Thyroid gland (tissue), 4 donors: ENCODE data around the gene HDAC11. TPM values are rescaled to one million over a fixed set of nuclear protein-coding genes. Genes with fewer than 3 reads are reported as not detected.

Experiments
- DNase-seq, 2 donors: peaks; one replicate each; pipeline ENCODE4 v3.0.0-alpha.2; 2019
- H3K27ac ChIP-seq, 3 donors: fragments of 200-600 bp; sonication (generic); 1 replicate in 2 of 3; 2 replicates in 1 of 3; pipeline ENCODE4 v1.5.1; 2016 to 2019; ENCODE audit warnings: mild to moderate bottlenecking in 1 of 3, moderate library complexity in 1 of 3
- H3K27me3 ChIP-seq: fragments of 200-600 bp; sonication (generic); one replicate; pipeline ENCODE4 v1.5.1; 2019
- H3K36me3 ChIP-seq, 2 donors: fragments of 200-600 bp; sonication (generic); one replicate each; pipeline ENCODE4 v1.5.1; 2016 to 2019
- H3K4me1 ChIP-seq, 2 donors: fragments of 200-600 bp; sonication (generic); one replicate each; pipeline ENCODE4 v1.5.1; 2017 to 2019
- H3K4me3 ChIP-seq, 3 donors: fragments of 200-600 bp; sonication (generic); replicated peaks in 1 of 3; 1 replicate in 2 of 3; 2 replicates in 1 of 3; pipeline ENCODE4 v1.5.1; 2016; ENCODE audit warnings: mild to moderate bottlenecking in 1 of 3
- H3K9me3 ChIP-seq: fragments of 200-600 bp; sonication (generic); one replicate; pipeline ENCODE4 v1.5.1; 2017
- CTCF ChIP-seq, 6 experiments: fragments of 200-600 bp in 3 of 6; fragments of 450-650 bp in 3 of 6; sonication (generic) in 3 of 6; IDR thresholded peaks; one replicate each; pipeline ENCODE4 v1.5.1; 2016 to 2019; ENCODE audit warnings: antibody characterized with exemption in 6 of 6, mild to moderate bottlenecking in 2 of 6, inconsistent platforms in 1 of 6, moderate library complexity in 1 of 6
- POLR2A ChIP-seq, 2 donors: fragments of 450-650 bp; IDR thresholded peaks; one replicate each; pipeline ENCODE4 v1.6.1; 2017; ENCODE audit warnings: antibody characterized with exemption in 2 of 2, mild to moderate bottlenecking in 2 of 2, moderate library complexity in 1 of 2
- WGBS, 2 donors: methylation state at CpG; one replicate each; pipeline ENCODE4 v1.1.5; 2017; 5-methylcytosine and 5-hydroxymethylcytosine counted together
- intact Hi-C: fragments of 100-400 bp; cut with DNase I; formaldehyde crosslinking; loops from one replicate; pipeline ENCODE4 v1.15.1; 2023
- total RNA-seq, 4 donors: library from RNA; depleted of rRNA; stranded (reverse); fragments of >200 nt; gene quantifications; one replicate each; pipeline ENCODE4 v1.2.3, GENCODE V29; 2016

The HDAC11 gene
- total RNA-seq, 4 donors from 2014 or later: 18.8 to 47.5 (median 30.8) TPM

GRCh38 chr3:13459605-13460340, 20.3 kb upstream of the HDAC11 start:
- 83 to 85% methylated on average over 8 to 9 of the region's 9 CpGs for WGBS, 2 donors
- DNase-seq: no peak
- Histone ChIP-seq H3K4me3 (no peak overlapping the region), H3K9me3 (no peaks in the 10 kb centered on the region), H3K36me3 (no peaks in the 10 kb centered on the region), H3K4me1 (no peaks in the 10 kb centered on the region), H3K27me3 (no peaks in the 10 kb centered on the region), H3K27ac (no peak overlapping the region)
- TF ChIP-seq POLR2A (IDR thresholded peaks at IDR 0.05) (no peak), CTCF (IDR thresholded peaks at IDR 0.05) (no peak)
- intact Hi-C loops: no loop called here

- H3K4me3 ChIP-seq: no peak overlapping the region
- H3K4me1 ChIP-seq: no peaks in the 10 kb centered on the region
- DNase-seq: no peak
- WGBS, 2 donors: 98 to 99% methylated on average over 5 to 6 of the region's 7 CpGs
- intact Hi-C loops: no loop called here
- H3K27me3 ChIP-seq: no peaks in the 10 kb centered on the region
- H3K36me3 ChIP-seq: no peaks in the 10 kb centered on the region
- TF ChIP-seq CTCF (IDR thresholded peaks at IDR 0.05) (no peak), POLR2A (IDR thresholded peaks at IDR 0.05) (no peak)
- H3K27ac ChIP-seq: no peak overlapping the region
- no peaks in the 10 kb centered on the region for H3K9me3 ChIP-seq
These were observed 19.8 kb upstream of the HDAC11 start for GRCh38 chr3:13460341-13460736.

GRCh38 chr3:13461169-13462124, 18.7 kb upstream of the HDAC11 start:
- peak; percentile 62 to 74 for DNase-seq

GRCh38 chr3:13462125-13462629, 17.9 kb upstream of the HDAC11 start:
- Histone ChIP-seq H3K27me3 (no peaks in the 10 kb centered on the region), H3K4me3 (no peak overlapping the region), H3K36me3 (no peaks in the 10 kb centered on the region), H3K27ac (no peak overlapping the region), H3K9me3 (no peaks in the 10 kb centered on the region), H3K4me1 (no peaks in the 10 kb centered on the region)
- TF ChIP-seq POLR2A (IDR thresholded peaks at IDR 0.05): no peak
- TF ChIP-seq CTCF (IDR thresholded peaks at IDR 0.05): no peak
- intact Hi-C loops: no loop called here
- WGBS, 2 donors: 87 to 90% methylated on average over 8 of the region's 8 CpGs
- DNase-seq: no peak

More at GRCh38 chr3:13461169-13462124, 18.7 kb upstream of the HDAC11 start:
- Histone ChIP-seq H3K27me3 (no peaks in the 10 kb centered on the region), H3K4me3 (no peak overlapping the region), H3K9me3 (no peaks in the 10 kb centered on the region), H3K36me3 (no peaks in the 10 kb centered on the region), H3K4me1 (no peaks in the 10 kb centered on the region), H3K27ac (no peak overlapping the region)
- 37 to 44% methylated on average over 9 to 14 of the region's 14 CpGs for WGBS, 2 donors
- intact Hi-C loops: no loop called here
- TF ChIP-seq POLR2A (IDR thresholded peaks at IDR 0.05) (no peak), CTCF (IDR thresholded peaks at IDR 0.05) (peak in 5 of 6 experiments; percentile 17 to 60 (median 48))
